ENCODE measurements around the gene KIF19.

DNA sequence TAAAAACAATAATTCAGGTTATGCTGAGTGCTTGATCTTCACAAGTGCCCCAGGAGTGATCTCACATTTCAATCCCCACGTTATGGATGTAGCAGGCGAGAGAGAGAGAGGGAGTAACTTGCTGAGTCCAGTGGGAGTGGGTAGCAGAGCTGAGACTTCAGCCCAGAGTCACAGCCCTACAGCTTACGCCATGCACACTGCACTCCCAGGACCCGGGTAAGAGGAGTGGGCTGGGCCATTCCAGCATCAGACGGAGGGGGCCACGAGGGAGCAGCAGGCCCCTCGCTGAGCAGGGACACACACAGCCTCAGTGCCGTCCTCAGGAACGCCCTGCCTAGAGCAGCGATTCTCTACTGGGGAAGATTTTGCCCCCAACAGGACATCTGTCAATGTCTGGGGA is 9.8 kb upstream of the KIF19 start:
- TF ChIP-seq POLR2A (IDR thresholded peaks at IDR 0.05; ENCODE audit: low read depth, low read length) = no peak
- no peak for TF ChIP-seq MXI1 (IDR thresholded peaks at IDR 0.05; ENCODE audit: borderline replicate concordance, low read depth, low read length)
- TF ChIP-seq, protein P1, sequence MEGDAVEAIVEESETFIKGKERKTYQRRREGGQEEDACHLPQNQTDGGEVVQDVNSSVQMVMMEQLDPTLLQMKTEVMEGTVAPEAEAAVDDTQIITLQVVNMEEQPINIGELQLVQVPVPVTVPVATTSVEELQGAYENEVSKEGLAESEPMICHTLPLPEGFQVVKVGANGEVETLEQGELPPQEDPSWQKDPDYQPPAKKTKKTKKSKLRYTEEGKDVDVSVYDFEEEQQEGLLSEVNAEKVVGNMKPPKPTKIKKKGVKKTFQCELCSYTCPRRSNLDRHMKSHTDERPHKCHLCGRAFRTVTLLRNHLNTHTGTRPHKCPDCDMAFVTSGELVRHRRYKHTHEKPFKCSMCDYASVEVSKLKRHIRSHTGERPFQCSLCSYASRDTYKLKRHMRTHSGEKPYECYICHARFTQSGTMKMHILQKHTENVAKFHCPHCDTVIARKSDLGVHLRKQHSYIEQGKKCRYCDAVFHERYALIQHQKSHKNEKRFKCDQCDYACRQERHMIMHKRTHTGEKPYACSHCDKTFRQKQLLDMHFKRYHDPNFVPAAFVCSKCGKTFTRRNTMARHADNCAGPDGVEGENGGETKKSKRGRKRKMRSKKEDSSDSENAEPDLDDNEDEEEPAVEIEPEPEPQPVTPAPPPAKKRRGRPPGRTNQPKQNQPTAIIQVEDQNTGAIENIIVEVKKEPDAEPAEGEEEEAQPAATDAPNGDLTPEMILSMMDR (conservative IDR thresholded peaks at IDR 0.05; ENCODE audit: low read depth, low read length) = no peak
- no peak for TF ChIP-seq MAZ (IDR thresholded peaks at IDR 0.05; ENCODE audit: borderline replicate concordance, low read depth, low read length)
- no peak for TF ChIP-seq SMC3 (IDR thresholded peaks at IDR 0.05; ENCODE audit: low read depth, low read length)
- TF ChIP-seq RAD21 (IDR thresholded peaks at IDR 0.05; ENCODE audit: low read length) = no peak
- TF ChIP-seq, protein P2, sequence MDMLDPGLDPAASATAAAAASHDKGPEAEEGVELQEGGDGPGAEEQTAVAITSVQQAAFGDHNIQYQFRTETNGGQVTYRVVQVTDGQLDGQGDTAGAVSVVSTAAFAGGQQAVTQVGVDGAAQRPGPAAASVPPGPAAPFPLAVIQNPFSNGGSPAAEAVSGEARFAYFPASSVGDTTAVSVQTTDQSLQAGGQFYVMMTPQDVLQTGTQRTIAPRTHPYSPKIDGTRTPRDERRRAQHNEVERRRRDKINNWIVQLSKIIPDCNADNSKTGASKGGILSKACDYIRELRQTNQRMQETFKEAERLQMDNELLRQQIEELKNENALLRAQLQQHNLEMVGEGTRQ (IDR thresholded peaks at IDR 0.05; ENCODE audit: low read depth, low read length) = no peak
- no peak for TF ChIP-seq NFE2L2 (IDR thresholded peaks at IDR 0.05; ENCODE audit: low read depth, low read length)
- TF ChIP-seq RCOR1 (IDR thresholded peaks at IDR 0.05; ENCODE audit: insufficient replicate concordance, low read length) = no peak
- TF ChIP-seq RFX5 (IDR thresholded peaks at IDR 0.05; ENCODE audit: low read depth, low read length) = no peak
- TF ChIP-seq FOS (IDR thresholded peaks at IDR 0.05; ENCODE audit: low read depth, low read length) = no peak
- TF ChIP-seq CEBPB (IDR thresholded peaks at IDR 0.05; ENCODE audit: low read depth, low read length) = no peak
- no peak for TF ChIP-seq MAFK (IDR thresholded peaks at IDR 0.05; ENCODE audit: low read depth, low read length)
- no peak for TF ChIP-seq CHD1 (IDR thresholded peaks at IDR 0.05; ENCODE audit: low read depth, low read length)
